OCI-LY1 (cell line): ENCODE results near the gene NDUFA12.

Experiments used
- H2AFZ ChIP-seq: fragments of 200-600 bp; sonication (generic), shearing (Covaris generic); 2 replicates; pipeline ENCODE4 v1.6.0; 2014; ENCODE audit warnings: antibody characterized with exemption, mild to moderate bottlenecking, low read length
- H3F3A ChIP-seq: fragments of 200-600 bp; sonication (generic), shearing (Covaris generic); 2 replicates; pipeline ENCODE4 v1.6.0; 2014; ENCODE audit warnings: mild to moderate bottlenecking, antibody characterized with exemption, low read length, moderate library complexity; ENCODE audit not compliant: insufficient read depth
- H3K27ac ChIP-seq: fragments of 200-600 bp; sonication (generic); 2 replicates; pipeline ENCODE4 v1.5.1; 2014; ENCODE audit warnings: low read length, mixed run types, mild to moderate bottlenecking, low read depth; ENCODE audit not compliant: poor library complexity, severe bottlenecking
- H3K27me3 ChIP-seq: fragments of 200-600 bp; sonication (generic); 2 replicates; pipeline ENCODE4 v1.6.0; 2014; ENCODE audit warnings: antibody characterized with exemption, mild to moderate bottlenecking, low read length, moderate library complexity; ENCODE audit not compliant: insufficient read depth
- H3K36me3 ChIP-seq: fragments of 200-600 bp; sonication (generic); 2 replicates; pipeline ENCODE4 v1.6.1; 2014; ENCODE audit warnings: mild to moderate bottlenecking, antibody characterized with exemption, low read length, moderate library complexity, mixed read lengths; ENCODE audit not compliant: insufficient read depth
- H3K4me1 ChIP-seq: fragments of 200-600 bp; sonication (generic); 2 replicates; pipeline ENCODE4 v1.5.1; 2014; ENCODE audit warnings: mild to moderate bottlenecking, low read length, moderate library complexity; ENCODE audit not compliant: insufficient read depth, severe bottlenecking
- H3K4me2 ChIP-seq: fragments of 200-600 bp; sonication (generic), shearing (Covaris generic); 2 replicates; pipeline ENCODE4 v1.6.1; 2014; ENCODE audit warnings: low read length
- H3K4me3 ChIP-seq: fragments of 200-600 bp; sonication (generic); 2 replicates; pipeline ENCODE4 v1.5.1; 2014; ENCODE audit warnings: low read length, low read depth, mild to moderate bottlenecking, mixed read lengths; ENCODE audit not compliant: poor library complexity, severe bottlenecking
- H3K79me2 ChIP-seq: fragments of 200-600 bp; shearing (Covaris generic); 2 replicates; pipeline ENCODE4 v1.6.1; 2016; ENCODE audit warnings: mixed run types, low read length, mixed read lengths; ENCODE audit not compliant: insufficient read depth
- H3K9ac ChIP-seq: fragments of 200-600 bp; sonication (generic), shearing (Covaris generic); 2 replicates; pipeline ENCODE4 v1.6.1; 2014; ENCODE audit warnings: mild to moderate bottlenecking, low read length, mixed read lengths
- H3K9me2 ChIP-seq: fragments of 200-600 bp; sonication (generic), shearing (Covaris generic); 2 replicates; pipeline ENCODE4 v1.6.1; 2014; ENCODE audit warnings: low read depth, mild to moderate bottlenecking, low read length, mixed read lengths
- H3K9me3 ChIP-seq: fragments of 200-600 bp; shearing (Covaris generic); 2 replicates; pipeline ENCODE4 v1.6.1; 2014; ENCODE audit warnings: low read length, mixed read lengths
- H4K20me1 ChIP-seq: fragments of 200-600 bp; sonication (generic), shearing (Covaris generic); 2 replicates; pipeline ENCODE4 v1.6.0; 2016; ENCODE audit warnings: mild to moderate bottlenecking, low read length; ENCODE audit not compliant: insufficient read depth
- EZH2 ChIP-seq: fragments of 200-600 bp; sonication (generic), shearing (Covaris generic); IDR thresholded peaks from 2 replicates; pipeline ENCODE4 v1.8.0; 2017; ENCODE audit warnings: borderline replicate concordance, mixed run types, mild to moderate bottlenecking, antibody characterized with exemption, low read length, moderate library complexity, mixed read lengths
- TF ChIP-seq, protein P1 (sequence below): fragments of 200-600 bp; sonication (generic), shearing (Covaris generic); IDR thresholded peaks from 2 replicates; pipeline ENCODE4 v1.5.1; 2017; ENCODE audit warnings: mild to moderate bottlenecking, antibody characterized with exemption, low read length, moderate library complexity, mixed read lengths

The NDUFA12 gene

DNA sequence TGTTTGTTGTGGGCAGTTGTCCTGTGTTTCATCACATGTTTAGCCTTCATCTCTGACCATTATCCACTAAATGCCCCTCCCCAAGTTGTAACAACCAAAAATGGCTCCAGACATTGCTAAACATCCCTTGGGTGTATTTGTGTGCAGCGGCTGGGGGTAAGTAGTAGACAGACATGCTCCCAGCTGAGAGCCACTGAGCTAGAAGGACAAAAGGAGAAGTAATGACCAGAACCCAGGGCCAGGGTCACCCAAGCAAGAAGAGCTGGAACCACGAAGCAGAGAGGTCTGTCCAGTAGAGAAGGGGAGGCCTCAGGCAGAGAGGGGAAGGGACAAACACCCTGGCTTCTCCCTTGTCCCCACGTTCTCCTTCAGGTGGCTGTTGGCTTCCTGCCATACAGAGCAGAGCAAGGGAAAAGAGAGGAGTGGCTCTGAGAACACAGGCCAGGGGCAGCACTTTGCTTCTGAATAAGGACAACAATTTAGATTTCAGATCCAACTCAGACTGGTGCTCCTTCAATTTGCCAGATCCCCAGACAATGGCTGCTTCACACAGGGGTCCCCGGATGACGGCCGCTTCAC lies 55.2 kb downstream of the NDUFA12 start:
- Histone ChIP-seq H3K27me3 (no peaks in the 10 kb centered on the region), H3K9me2 (no peaks in the 10 kb centered on the region), H3K4me3 (no peak overlapping the region), H3K9ac (no peak overlapping the region), H3F3A (no peaks in the 10 kb centered on the region), H3K79me2 (no peaks in the 10 kb centered on the region), H3K9me3 (no peaks in the 10 kb centered on the region), H4K20me1 (no peaks in the 10 kb centered on the region), H2AFZ (no peak overlapping the region), H3K27ac (no peak overlapping the region), H3K36me3 (no peaks in the 10 kb centered on the region), H3K4me1 (no peaks in the 10 kb centered on the region), H3K4me2 (no peak overlapping the region)
- TF ChIP-seq, protein P1, sequence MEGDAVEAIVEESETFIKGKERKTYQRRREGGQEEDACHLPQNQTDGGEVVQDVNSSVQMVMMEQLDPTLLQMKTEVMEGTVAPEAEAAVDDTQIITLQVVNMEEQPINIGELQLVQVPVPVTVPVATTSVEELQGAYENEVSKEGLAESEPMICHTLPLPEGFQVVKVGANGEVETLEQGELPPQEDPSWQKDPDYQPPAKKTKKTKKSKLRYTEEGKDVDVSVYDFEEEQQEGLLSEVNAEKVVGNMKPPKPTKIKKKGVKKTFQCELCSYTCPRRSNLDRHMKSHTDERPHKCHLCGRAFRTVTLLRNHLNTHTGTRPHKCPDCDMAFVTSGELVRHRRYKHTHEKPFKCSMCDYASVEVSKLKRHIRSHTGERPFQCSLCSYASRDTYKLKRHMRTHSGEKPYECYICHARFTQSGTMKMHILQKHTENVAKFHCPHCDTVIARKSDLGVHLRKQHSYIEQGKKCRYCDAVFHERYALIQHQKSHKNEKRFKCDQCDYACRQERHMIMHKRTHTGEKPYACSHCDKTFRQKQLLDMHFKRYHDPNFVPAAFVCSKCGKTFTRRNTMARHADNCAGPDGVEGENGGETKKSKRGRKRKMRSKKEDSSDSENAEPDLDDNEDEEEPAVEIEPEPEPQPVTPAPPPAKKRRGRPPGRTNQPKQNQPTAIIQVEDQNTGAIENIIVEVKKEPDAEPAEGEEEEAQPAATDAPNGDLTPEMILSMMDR = no peak
- TF ChIP-seq EZH2 = no peak

DNA sequence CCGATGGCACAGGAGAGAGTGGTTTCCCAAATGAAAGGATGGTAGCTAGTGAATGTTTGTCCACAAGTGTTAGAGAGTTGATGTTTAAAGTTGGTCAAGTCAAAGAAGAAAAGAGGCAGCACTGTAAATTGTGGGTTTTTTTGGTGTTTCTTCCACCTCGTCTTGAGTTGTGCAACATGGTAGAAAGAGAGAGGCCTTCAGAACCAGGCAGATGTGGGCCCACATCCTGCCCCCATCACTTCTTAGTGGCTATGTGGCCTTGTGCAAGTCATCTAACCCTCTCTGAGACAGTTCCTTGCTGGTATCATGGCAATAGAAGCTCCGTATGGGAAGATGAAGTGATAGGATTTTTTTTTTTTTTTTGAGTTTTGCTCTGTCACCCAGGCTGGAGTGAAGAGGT lies 60.8 kb downstream of the NDUFA12 start:
- H3K4me2 ChIP-seq = no peak overlapping the region
- H3K79me2 ChIP-seq = no peaks in the 10 kb centered on the region
- H3K9me3 ChIP-seq = no peaks in the 10 kb centered on the region
- no peak overlapping the region for H3K9ac ChIP-seq
- no peaks in the 10 kb centered on the region for H3F3A ChIP-seq
- H3K36me3 ChIP-seq = no peaks in the 10 kb centered on the region
- no peak overlapping the region for H3K4me3 ChIP-seq
- H3K27me3 ChIP-seq = no peaks in the 10 kb centered on the region
- H3K9me2 ChIP-seq = no peaks in the 10 kb centered on the region
- H3K27ac ChIP-seq = no peak overlapping the region
- H2AFZ ChIP-seq = no peak overlapping the region
- no peak for TF ChIP-seq EZH2
- TF ChIP-seq, protein P1 = no peak
- H4K20me1 ChIP-seq = no peaks in the 10 kb centered on the region
- H3K4me1 ChIP-seq = no peaks in the 10 kb centered on the region

DNA sequence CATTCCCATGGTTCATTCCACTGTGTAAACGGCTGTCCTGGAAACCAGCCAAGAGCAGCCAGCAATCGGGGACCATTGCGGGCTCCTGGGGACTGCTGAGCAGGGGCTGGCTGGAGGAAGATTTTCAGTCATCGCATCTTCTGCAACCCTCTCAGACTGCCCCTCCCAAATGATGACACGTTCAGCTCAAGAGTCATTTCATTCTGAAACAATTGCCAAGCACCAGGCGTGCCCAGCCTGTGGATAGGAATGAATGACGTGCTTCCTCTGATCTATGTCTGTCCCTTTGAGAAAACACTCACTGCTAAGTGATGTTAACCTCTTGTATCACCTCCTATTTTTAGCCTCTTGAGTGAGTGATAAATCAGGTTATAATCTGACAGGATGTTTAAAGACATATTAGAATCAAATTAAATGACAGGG lies 62.0 kb downstream of the NDUFA12 start:
- Histone ChIP-seq H3K27ac (no peak overlapping the region), H3K27me3 (no peaks in the 10 kb centered on the region), H3K79me2 (no peaks in the 10 kb centered on the region), H3F3A (no peaks in the 10 kb centered on the region), H3K36me3 (no peaks in the 10 kb centered on the region), H3K4me1 (no peaks in the 10 kb centered on the region), H3K4me2 (no peak overlapping the region), H3K9me3 (no peaks in the 10 kb centered on the region), H3K9me2 (no peaks in the 10 kb centered on the region), H3K4me3 (no peak overlapping the region), H3K9ac (no peak overlapping the region), H4K20me1 (no peaks in the 10 kb centered on the region), H2AFZ (no peak overlapping the region)
- no peak for TF ChIP-seq EZH2
- TF ChIP-seq, protein P1 = no peak
